Measurements from ENCODE around the gene JCAD.

Gene JCAD

GRCh38 chr10:29969255-29970011, 90.0 kb downstream of the JCAD start:
- DNase-seq (ENCODE audit: low spot score): no peak
- in situ Hi-C loops (cut with MboI; ENCODE audit: low sequenced_read_pairs, unreplicated experiment): no loop called here

GRCh38 chr10:29968585-29968984, 90.8 kb downstream of the JCAD start:
- TF ChIP-seq, protein P1, sequence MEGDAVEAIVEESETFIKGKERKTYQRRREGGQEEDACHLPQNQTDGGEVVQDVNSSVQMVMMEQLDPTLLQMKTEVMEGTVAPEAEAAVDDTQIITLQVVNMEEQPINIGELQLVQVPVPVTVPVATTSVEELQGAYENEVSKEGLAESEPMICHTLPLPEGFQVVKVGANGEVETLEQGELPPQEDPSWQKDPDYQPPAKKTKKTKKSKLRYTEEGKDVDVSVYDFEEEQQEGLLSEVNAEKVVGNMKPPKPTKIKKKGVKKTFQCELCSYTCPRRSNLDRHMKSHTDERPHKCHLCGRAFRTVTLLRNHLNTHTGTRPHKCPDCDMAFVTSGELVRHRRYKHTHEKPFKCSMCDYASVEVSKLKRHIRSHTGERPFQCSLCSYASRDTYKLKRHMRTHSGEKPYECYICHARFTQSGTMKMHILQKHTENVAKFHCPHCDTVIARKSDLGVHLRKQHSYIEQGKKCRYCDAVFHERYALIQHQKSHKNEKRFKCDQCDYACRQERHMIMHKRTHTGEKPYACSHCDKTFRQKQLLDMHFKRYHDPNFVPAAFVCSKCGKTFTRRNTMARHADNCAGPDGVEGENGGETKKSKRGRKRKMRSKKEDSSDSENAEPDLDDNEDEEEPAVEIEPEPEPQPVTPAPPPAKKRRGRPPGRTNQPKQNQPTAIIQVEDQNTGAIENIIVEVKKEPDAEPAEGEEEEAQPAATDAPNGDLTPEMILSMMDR (IDR thresholded peaks at IDR 0.05; ENCODE audit: borderline replicate concordance, control extremely low read depth, extremely low read depth, insufficient read depth, missing control alignments): no peak
- in situ Hi-C loops (cut with MboI; ENCODE audit: low sequenced_read_pairs, unreplicated experiment): no loop called here
- no peak for DNase-seq (ENCODE audit: low spot score)

More at GRCh38 chr10:29969255-29970011, 90.0 kb downstream of the JCAD start:
- TF ChIP-seq, protein P1 (IDR thresholded peaks at IDR 0.05; ENCODE audit: borderline replicate concordance, control extremely low read depth, extremely low read depth, insufficient read depth, missing control alignments): no peak

- TF ChIP-seq, protein P1 (IDR thresholded peaks at IDR 0.05; ENCODE audit: borderline replicate concordance, control extremely low read depth, extremely low read depth, insufficient read depth, missing control alignments): no peak
- no peak for DNase-seq (ENCODE audit: low spot score)
- in situ Hi-C loops (cut with MboI; ENCODE audit: low sequenced_read_pairs, unreplicated experiment): no loop called here
These were observed 93.1 kb downstream of the JCAD start for GRCh38 chr10:29966269-29966668.

Data from GM13976 (cell line).